ENCODE results near the gene NOXA1.
"Not testable (repeated sequence)": the region's sequence is repeated elsewhere in the genome, so short reads cannot be mapped to it uniquely, and the experiment has no call there.

The NOXA1 gene

DNA sequence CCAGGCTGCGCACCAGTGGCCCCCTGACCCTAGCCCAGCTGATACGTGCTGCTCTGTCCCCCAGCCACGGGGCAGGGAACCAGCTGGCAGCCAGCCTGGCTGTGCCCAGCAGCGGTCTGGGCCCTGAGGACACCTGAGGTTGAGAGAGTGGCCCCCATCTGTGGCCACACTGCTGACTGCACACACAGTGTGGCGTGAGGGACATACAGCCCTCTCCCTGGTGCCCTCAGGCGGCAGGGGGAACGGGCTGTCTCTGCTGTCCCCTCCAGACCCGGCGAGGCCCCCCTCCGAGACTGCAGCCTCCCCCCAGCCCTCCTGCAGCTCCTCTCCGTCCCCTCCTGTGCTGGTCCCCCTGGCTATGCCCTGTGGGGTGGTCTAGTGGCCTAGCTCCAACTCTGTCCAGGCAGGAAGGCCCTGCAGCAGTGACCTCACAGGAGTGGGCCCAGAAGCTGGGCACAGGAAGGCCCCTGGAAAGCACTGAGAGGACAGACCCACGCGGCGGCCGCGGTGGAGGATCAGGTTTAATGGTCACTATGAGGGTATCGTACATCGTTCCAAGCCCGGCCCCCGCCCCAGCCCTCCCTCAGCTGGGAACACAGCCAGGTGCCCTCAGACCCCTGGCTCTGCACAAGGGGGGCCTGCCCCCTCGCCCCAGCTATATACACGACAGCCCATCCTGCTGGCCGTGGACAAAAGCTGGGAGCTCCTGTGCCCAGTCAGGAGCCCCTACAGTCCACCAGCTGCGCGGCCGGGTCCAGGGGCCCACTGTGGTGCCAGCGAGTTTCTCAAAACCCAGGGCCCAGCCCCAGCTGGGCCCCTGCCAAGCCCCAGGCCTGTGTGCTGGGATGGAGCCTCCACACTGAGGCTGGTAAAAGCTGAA, 24.8 kb downstream of the NOXA1 start:
- TF ChIP-seq, protein P1, sequence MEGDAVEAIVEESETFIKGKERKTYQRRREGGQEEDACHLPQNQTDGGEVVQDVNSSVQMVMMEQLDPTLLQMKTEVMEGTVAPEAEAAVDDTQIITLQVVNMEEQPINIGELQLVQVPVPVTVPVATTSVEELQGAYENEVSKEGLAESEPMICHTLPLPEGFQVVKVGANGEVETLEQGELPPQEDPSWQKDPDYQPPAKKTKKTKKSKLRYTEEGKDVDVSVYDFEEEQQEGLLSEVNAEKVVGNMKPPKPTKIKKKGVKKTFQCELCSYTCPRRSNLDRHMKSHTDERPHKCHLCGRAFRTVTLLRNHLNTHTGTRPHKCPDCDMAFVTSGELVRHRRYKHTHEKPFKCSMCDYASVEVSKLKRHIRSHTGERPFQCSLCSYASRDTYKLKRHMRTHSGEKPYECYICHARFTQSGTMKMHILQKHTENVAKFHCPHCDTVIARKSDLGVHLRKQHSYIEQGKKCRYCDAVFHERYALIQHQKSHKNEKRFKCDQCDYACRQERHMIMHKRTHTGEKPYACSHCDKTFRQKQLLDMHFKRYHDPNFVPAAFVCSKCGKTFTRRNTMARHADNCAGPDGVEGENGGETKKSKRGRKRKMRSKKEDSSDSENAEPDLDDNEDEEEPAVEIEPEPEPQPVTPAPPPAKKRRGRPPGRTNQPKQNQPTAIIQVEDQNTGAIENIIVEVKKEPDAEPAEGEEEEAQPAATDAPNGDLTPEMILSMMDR (IDR thresholded peaks at IDR 0.05; ENCODE audit: low read depth, low read length, missing control alignments): no peak
- DNase-seq (ENCODE audit: extremely low read depth, low read depth): no peak
- H3K4me3 ChIP-seq (replicated peaks; ENCODE audit: low read depth, low read length): no peak overlapping the region

DNA sequence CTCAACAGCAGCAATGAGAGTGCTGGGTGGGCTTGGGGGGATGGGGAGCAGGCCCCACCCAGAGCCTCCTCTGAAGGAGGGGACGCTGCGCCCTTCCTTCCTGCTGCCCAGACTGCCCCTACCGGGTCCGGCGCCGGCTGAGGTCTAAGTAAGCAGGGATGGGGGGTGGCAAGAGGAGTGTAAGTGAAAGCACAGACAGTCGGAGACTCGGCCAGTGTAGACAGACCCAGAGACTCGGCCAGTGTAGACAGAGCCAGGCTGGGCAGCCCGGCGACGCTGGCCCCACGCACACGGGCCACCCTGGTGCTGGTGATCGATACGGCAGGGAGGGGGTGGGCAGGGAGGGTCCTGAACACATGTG, 25.4 kb downstream of the NOXA1 start:
- DNase-seq (ENCODE audit: extremely low read depth, low read depth): no peak
- H3K4me3 ChIP-seq (replicated peaks; ENCODE audit: low read depth, low read length): no peak overlapping the region
- TF ChIP-seq, protein P1 (IDR thresholded peaks at IDR 0.05; ENCODE audit: low read depth, low read length, missing control alignments): no peak

DNA sequence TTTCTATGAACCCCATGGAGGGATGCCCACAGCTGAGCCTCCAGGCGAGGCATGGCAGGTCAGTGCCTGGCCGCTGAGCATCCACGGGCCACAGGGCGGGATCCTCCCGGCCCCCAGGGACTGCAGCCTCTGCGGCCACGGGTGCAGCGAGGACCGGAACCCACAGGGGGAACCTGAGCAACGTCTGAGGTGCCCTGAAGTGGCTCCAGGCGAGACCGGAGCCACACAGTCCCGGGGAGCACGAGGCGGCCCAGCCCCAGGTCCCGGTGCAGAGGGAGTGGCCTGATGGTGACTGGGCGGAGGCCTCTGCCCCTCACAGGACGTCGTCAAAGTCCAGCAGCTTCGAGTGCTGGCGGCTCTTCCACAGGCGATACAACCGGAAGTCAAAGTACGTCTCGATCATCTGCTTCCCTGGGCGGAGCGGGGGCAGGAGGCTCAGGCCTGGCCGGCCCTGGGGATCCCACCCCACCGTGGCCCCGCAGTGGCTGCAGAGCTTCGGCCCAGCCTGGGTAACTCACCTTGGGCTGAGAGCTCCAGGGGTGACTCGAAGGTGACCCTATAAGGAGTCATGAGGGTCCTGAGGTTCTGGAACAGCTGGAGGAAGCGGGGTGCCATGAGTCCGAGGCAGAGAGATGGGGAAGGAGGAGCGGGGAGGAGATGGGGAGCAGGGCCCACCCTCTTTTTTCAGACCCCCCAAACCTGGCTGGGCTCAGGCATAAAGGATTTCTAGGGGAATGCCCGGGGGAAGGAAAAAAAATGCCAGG, 26.1 kb downstream of the NOXA1 start:
- TF ChIP-seq, protein P1 (IDR thresholded peaks at IDR 0.05; ENCODE audit: low read depth, low read length, missing control alignments): no peak
- DNase-seq (ENCODE audit: extremely low read depth, low read depth): no peak
- H3K4me3 ChIP-seq (replicated peaks; ENCODE audit: low read depth, low read length): no peak overlapping the region

DNA sequence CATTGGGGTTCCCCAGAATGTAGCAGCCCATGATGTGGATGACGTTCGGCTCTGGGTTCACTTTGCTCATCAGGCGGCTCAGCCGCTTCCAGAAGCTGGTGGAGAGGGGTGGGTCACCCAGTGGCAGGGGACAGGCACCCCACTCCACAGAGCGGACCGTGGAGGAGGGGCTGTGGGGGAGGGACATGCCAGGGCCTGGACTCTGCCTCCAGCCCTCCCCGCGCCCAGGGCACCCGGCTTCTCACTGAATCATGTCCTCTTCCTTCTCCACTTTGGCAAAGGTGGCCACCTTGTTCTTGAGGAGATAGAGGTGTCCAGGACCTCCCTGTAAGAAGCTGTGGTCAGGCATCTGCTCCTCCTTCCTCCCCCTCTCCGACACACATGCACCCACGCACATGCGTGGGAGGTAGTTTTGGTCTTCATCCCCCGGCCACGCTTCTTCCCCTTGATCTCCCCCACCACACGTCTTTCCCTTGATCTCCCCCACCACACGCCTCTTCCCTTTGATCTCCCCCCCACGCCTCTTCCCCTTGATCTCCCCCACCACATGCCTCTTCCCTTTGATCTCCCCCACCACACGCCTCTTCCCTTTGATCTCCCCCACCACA, 26.8 kb downstream of the NOXA1 start:
- DNase-seq (ENCODE audit: extremely low read depth, low read depth): no peak

DNA sequence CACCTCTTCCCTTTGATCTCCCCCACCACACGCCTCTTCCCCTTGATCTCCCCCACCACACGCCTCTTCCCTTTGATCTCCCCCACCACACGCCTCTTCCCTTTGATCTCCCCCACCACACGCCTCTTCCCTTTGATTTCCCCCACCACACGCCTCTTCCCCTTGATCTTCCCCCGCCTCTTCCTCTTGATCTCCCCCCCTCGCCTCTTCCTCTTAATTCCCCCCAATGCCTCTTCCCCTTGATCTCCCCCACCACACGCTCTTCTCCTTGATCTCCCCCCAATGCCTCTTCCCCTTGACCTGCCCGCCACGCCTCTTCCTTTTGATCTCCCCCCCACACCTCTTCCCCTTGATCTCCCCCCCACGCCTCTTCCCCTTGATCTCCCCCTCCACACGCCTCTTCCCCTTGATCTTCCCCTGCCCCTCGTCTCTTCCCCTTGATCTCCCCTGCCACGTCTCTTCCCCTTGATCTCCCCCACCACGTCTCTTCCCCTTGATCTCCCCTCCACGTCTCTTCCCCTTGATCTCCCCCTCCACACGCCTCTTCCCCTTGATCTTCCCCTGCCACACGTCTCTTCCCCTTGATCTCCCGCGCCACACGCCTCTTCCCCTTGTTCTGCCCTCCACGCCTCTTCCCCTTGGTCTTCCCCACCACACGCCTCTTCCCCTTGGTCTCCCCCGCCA, 27.5 kb downstream of the NOXA1 start:
- H3K4me3 ChIP-seq (replicated peaks; ENCODE audit: low read depth, low read length); DNase-seq (ENCODE audit: extremely low read depth, low read depth): not testable (repeated sequence)

More for the DNA sequence above, 26.8 kb downstream of the NOXA1 start:
- TF ChIP-seq, protein P1 (IDR thresholded peaks at IDR 0.05; ENCODE audit: low read depth, low read length, missing control alignments): no peak
- H3K4me3 ChIP-seq (replicated peaks; ENCODE audit: low read depth, low read length): no peak overlapping the region

DNA sequence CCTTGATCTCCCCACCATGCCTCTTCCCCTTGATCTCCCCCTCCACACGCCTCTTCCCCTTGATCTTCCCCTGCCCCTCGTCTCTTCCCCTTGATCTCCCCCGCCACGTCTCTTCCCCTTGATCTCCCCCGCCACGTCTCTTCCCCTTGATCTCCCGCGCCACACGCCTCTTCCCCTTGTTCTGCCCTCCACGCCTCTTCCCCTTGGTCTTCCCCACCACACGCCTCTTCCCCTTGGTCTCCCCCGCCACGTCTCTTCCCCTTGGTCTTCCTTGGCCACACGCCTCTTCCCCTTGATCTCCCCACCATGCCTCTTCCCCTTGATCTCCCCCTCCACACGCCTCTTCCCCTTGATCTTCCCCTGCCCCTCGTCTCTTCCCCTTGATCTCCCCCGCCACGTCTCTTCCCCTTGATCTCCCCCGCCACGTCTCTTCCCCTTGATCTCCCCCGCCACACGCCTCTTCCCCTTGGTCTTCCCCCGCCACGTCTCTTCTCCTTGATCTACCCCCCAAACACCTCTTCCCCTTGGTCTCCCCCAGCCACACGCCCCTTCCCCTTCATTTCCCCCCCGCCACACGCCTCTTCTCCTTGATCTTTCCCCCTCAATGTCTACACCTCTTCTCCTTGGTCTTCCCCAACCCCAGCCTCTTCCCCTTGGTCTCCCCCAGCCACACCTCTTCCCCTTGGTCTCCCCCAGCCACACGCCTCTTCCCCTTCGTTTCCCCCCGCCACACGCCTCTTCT, 28.2 kb downstream of the NOXA1 start:
- not testable (repeated sequence) for DNase-seq (ENCODE audit: extremely low read depth, low read depth); H3K4me3 ChIP-seq (replicated peaks; ENCODE audit: low read depth, low read length)
